HepG2 (cell line): ENCODE data around the gene CCNQ. TPM values are rescaled to one million over a fixed set of nuclear protein-coding genes. Genes with fewer than 3 reads are reported as not detected.
A peak's percentile ranks its signal among the peaks of the same experiment; 100 is the strongest.

Experiments
- GLI4 ChIP-seq: sonication (generic); formaldehyde crosslinking; IDR thresholded peaks from 2 replicates; pipeline ENCODE4 v1.5.1; 2020; ENCODE audit warnings: missing genetic modification reagents, mild to moderate bottlenecking, moderate library complexity, borderline replicate concordance
- HNF4G ChIP-seq, 2 experiments: sonication (generic) in 1 of 2; formaldehyde crosslinking in 1 of 2; IDR thresholded peaks; 2 replicates each; pipeline versions ENCODE4 v1.4.0 to v1.6.1; 2011 to 2020; ENCODE audit warnings: borderline replicate concordance in 2 of 2, low read depth in 2 of 2, mild to moderate bottlenecking in 2 of 2, low read length in 1 of 2, missing genetic modification reagents in 1 of 2, moderate library complexity in 1 of 2
- KLF16 ChIP-seq, 2 experiments: sonication (generic) in 1 of 2; formaldehyde crosslinking in 1 of 2; IDR thresholded peaks; 2 replicates each; pipeline versions ENCODE4 v1.6.1 to v1.8.0; 2016 to 2023; ENCODE audit warnings: missing genetic modification reagents in 2 of 2, missing compliant biosample characterization in 1 of 2
- NBN ChIP-seq: fragments of 450-650 bp; conservative IDR thresholded peaks from 2 replicates; pipeline ENCODE4 v1.6.1; 2017
- NFRKB ChIP-seq: fragments of 450-650 bp; IDR thresholded peaks from 2 replicates; pipeline ENCODE4 v1.6.1; 2017
- POLR2A ChIP-seq, 2 experiments: IDR thresholded peaks; 2 replicates each; pipeline ENCODE4 v1.6.1; 2011; ENCODE audit warnings: low read depth in 2 of 2, low read length in 2 of 2, mild to moderate bottlenecking in 1 of 2, moderate library complexity in 1 of 2; ENCODE audit not compliant: insufficient read depth in 1 of 2
- PRPF4 ChIP-seq: fragments of 200-400 bp; formaldehyde crosslinking; IDR thresholded peaks from 2 replicates; pipeline ENCODE4 v1.6.1; 2016; ENCODE audit warnings: low read length, low read depth; ENCODE audit not compliant: poor library complexity, severe bottlenecking
- RELA ChIP-seq: sonication (generic); formaldehyde crosslinking; IDR thresholded peaks from 2 replicates; pipeline ENCODE4 v1.4.0; 2020; ENCODE audit warnings: missing genetic modification reagents
- SP5 ChIP-seq: IDR thresholded peaks from 2 replicates; pipeline ENCODE4 v1.6.1; 2016; ENCODE audit warnings: low read depth, borderline replicate concordance
- ZNF234 ChIP-seq: sonication (generic); formaldehyde crosslinking; conservative IDR thresholded peaks from 2 replicates; pipeline ENCODE4 v1.5.1; 2020; ENCODE audit warnings: mild to moderate bottlenecking, missing genetic modification reagents
- ZNF354B ChIP-seq: sonication (generic); formaldehyde crosslinking; IDR thresholded peaks from 2 replicates; pipeline ENCODE4 v1.8.0; 2022; ENCODE audit warnings: mild to moderate bottlenecking, missing genetic modification reagents
- ZNF775 ChIP-seq: sonication (generic); formaldehyde crosslinking; IDR thresholded peaks from 2 replicates; pipeline ENCODE4 v1.4.0; 2020; ENCODE audit warnings: missing genetic modification reagents, mild to moderate bottlenecking, moderate library complexity, borderline replicate concordance
- polyA plus RNA-seq, 8 experiments: library from polyadenylated mRNA; depleted of rRNA in 3 of 8; stranded (reverse) in 7 of 8; unstranded in 1 of 8; fragments of >200 nt; fragmentation: Illumina TruSeq in 4 of 8; extraction: Trizol in 4 of 8; gene quantifications; 2 replicates each; pipeline versions ENCODE4 v1.2.1 to v1.2.3, GENCODE V29; 2011 to 2016; ENCODE audit warnings: low read depth in 4 of 8, missing spikeins in 1 of 8, mixed read lengths in 1 of 8; ENCODE audit not compliant: insufficient read depth in 1 of 8
- total RNA-seq, 5 experiments: library from RNA; depleted of rRNA; stranded (reverse); fragments of >200 nt; fragmentation: Illumina TruSeq; extraction: Trizol; gene quantifications; 2 replicates each; pipeline ENCODE4 v1.2.3, GENCODE V29; 2016; ENCODE audit warnings: low read depth in 1 of 5
- TF ChIP-seq, protein P1 (sequence below): sonication (generic); formaldehyde crosslinking; IDR thresholded peaks from 2 replicates; pipeline ENCODE4 v1.4.0; 2020; ENCODE audit warnings: missing genetic modification reagents, borderline replicate concordance
- TF ChIP-seq, protein P2 (sequence below): fragments of 450-650 bp; IDR thresholded peaks from 2 replicates; pipeline ENCODE4 v1.6.1; 2017
- TF ChIP-seq, protein P3 (sequence below): fragments of 450-650 bp; IDR thresholded peaks from 2 replicates; pipeline ENCODE4 v1.6.1; 2016
- TF ChIP-seq, protein P4 (sequence below): sonication (generic); formaldehyde crosslinking; IDR thresholded peaks from 2 replicates; pipeline ENCODE4 v1.8.0; 2023; ENCODE audit warnings: mild to moderate bottlenecking, missing genetic modification reagents
- TF ChIP-seq, protein P5 (sequence below): sonication (generic); formaldehyde crosslinking; IDR thresholded peaks from 2 replicates; pipeline ENCODE4 v1.9.0; 2021; ENCODE audit warnings: missing genetic modification reagents, borderline replicate concordance
- TF ChIP-seq, protein P6 (sequence below): IDR thresholded peaks from 2 replicates; pipeline ENCODE4 v1.6.1; 2016; ENCODE audit warnings: low read depth, missing genetic modification reagents, missing compliant biosample characterization

The CCNQ gene
- total and polyA plus RNA-seq, 2 of the 13 experiments (the other 11 are each of a cell fraction or from before 2014, with no cell fraction given): 15.0 to 25.5 TPM

DNA sequence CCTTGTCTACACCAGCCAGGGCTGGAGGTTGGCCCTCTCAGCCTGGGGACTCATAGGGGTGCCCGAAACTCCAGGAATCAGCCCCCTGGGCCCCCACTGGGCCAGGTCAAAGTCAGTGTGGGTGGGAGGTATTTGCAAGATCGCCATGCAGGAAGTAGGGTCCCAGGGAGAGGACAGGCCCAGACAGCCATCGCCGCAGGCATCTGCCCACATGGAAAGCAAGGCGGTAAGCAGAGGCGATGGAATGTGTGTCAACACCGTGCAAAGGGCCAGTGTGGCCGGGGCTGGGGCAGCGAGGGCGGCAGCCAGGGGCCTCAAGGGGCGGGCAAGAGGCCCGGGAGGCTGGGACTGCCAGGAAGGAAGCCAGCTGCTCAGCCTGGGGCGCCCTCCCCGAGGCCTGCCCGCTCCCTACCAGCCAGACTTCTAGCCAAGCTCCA is 28.8 kb upstream of the CCNQ start (continued):
- TF ChIP-seq, protein P1, sequence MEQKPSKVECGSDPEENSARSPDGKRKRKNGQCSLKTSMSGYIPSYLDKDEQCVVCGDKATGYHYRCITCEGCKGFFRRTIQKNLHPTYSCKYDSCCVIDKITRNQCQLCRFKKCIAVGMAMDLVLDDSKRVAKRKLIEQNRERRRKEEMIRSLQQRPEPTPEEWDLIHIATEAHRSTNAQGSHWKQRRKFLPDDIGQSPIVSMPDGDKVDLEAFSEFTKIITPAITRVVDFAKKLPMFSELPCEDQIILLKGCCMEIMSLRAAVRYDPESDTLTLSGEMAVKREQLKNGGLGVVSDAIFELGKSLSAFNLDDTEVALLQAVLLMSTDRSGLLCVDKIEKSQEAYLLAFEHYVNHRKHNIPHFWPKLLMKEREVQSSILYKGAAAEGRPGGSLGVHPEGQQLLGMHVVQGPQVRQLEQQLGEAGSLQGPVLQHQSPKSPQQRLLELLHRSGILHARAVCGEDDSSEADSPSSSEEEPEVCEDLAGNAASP (CRISPR knock-in tag): peak; percentile 72; the same call in 1 of the 2 replicates
- no peak for TF ChIP-seq HNF4G (IDR thresholded peaks at IDR 0.05; ENCODE audit: borderline replicate concordance, low read depth, low read length)
- TF ChIP-seq HNF4G (CRISPR knock-in tag; IDR thresholded peaks at IDR 0.05; ENCODE audit: borderline replicate concordance, low read depth): peak; percentile 36; the same call in 1 of the 2 replicates
- TF ChIP-seq, protein P2, sequence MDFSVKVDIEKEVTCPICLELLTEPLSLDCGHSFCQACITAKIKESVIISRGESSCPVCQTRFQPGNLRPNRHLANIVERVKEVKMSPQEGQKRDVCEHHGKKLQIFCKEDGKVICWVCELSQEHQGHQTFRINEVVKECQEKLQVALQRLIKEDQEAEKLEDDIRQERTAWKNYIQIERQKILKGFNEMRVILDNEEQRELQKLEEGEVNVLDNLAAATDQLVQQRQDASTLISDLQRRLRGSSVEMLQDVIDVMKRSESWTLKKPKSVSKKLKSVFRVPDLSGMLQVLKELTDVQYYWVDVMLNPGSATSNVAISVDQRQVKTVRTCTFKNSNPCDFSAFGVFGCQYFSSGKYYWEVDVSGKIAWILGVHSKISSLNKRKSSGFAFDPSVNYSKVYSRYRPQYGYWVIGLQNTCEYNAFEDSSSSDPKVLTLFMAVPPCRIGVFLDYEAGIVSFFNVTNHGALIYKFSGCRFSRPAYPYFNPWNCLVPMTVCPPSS: no peak
- no peak for TF ChIP-seq ZNF234 (CRISPR knock-in tag)
- no peak for TF ChIP-seq NFRKB
- no peak for TF ChIP-seq PRPF4
- TF ChIP-seq, protein P3, sequence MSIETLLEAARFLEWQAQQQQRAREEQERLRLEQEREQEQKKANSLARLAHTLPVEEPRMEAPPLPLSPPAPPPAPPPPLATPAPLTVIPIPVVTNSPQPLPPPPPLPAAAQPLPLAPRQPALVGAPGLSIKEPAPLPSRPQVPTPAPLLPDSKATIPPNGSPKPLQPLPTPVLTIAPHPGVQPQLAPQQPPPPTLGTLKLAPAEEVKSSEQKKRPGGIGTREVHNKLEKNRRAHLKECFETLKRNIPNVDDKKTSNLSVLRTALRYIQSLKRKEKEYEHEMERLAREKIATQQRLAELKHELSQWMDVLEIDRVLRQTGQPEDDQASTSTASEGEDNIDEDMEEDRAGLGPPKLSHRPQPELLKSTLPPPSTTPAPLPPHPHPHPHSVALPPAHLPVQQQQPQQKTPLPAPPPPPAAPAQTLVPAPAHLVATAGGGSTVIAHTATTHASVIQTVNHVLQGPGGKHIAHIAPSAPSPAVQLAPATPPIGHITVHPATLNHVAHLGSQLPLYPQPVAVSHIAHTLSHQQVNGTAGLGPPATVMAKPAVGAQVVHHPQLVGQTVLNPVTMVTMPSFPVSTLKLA: no peak
- TF ChIP-seq, protein P4, sequence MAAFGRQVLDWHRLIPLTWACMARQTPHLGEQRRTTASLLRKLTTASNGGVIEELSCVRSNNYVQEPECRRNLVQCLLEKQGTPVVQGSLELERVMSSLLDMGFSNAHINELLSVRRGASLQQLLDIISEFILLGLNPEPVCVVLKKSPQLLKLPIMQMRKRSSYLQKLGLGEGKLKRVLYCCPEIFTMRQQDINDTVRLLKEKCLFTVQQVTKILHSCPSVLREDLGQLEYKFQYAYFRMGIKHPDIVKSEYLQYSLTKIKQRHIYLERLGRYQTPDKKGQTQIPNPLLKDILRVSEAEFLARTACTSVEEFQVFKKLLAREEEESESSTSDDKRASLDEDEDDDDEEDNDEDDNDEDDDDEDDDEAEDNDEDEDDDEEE: no peak
- TF ChIP-seq, protein P5, sequence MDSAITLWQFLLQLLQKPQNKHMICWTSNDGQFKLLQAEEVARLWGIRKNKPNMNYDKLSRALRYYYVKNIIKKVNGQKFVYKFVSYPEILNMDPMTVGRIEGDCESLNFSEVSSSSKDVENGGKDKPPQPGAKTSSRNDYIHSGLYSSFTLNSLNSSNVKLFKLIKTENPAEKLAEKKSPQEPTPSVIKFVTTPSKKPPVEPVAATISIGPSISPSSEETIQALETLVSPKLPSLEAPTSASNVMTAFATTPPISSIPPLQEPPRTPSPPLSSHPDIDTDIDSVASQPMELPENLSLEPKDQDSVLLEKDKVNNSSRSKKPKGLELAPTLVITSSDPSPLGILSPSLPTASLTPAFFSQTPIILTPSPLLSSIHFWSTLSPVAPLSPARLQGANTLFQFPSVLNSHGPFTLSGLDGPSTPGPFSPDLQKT (CRISPR knock-in tag): no peak
- TF ChIP-seq RELA (CRISPR knock-in tag): 0 out of 2 replicates have a peak, but pooled peaks have one; percentile 32
- no peak for TF ChIP-seq GLI4 (CRISPR knock-in tag)
- peak in 1 of 2 experiments; percentile 63; a peak in 1 of 4 replicates for TF ChIP-seq KLF16 (CRISPR knock-in tag; IDR thresholded peaks at IDR 0.05)
- TF ChIP-seq ZNF775: no peak
- 0 out of 2 replicates have a peak, but pooled peaks have one; percentile 46 for TF ChIP-seq ZNF354B (CRISPR knock-in tag)
- peak; percentile 87 for TF ChIP-seq SP5 (CRISPR knock-in tag)
- no peak for TF ChIP-seq NBN
- peak in 1 of 2 experiments; percentile 66; a peak in 1 of 4 replicates for TF ChIP-seq POLR2A (IDR thresholded peaks at IDR 0.05; ENCODE audit: insufficient read depth in 1 of 2, low read depth in 2 of 2, low read length in 2 of 2)
- TF ChIP-seq, protein P6, sequence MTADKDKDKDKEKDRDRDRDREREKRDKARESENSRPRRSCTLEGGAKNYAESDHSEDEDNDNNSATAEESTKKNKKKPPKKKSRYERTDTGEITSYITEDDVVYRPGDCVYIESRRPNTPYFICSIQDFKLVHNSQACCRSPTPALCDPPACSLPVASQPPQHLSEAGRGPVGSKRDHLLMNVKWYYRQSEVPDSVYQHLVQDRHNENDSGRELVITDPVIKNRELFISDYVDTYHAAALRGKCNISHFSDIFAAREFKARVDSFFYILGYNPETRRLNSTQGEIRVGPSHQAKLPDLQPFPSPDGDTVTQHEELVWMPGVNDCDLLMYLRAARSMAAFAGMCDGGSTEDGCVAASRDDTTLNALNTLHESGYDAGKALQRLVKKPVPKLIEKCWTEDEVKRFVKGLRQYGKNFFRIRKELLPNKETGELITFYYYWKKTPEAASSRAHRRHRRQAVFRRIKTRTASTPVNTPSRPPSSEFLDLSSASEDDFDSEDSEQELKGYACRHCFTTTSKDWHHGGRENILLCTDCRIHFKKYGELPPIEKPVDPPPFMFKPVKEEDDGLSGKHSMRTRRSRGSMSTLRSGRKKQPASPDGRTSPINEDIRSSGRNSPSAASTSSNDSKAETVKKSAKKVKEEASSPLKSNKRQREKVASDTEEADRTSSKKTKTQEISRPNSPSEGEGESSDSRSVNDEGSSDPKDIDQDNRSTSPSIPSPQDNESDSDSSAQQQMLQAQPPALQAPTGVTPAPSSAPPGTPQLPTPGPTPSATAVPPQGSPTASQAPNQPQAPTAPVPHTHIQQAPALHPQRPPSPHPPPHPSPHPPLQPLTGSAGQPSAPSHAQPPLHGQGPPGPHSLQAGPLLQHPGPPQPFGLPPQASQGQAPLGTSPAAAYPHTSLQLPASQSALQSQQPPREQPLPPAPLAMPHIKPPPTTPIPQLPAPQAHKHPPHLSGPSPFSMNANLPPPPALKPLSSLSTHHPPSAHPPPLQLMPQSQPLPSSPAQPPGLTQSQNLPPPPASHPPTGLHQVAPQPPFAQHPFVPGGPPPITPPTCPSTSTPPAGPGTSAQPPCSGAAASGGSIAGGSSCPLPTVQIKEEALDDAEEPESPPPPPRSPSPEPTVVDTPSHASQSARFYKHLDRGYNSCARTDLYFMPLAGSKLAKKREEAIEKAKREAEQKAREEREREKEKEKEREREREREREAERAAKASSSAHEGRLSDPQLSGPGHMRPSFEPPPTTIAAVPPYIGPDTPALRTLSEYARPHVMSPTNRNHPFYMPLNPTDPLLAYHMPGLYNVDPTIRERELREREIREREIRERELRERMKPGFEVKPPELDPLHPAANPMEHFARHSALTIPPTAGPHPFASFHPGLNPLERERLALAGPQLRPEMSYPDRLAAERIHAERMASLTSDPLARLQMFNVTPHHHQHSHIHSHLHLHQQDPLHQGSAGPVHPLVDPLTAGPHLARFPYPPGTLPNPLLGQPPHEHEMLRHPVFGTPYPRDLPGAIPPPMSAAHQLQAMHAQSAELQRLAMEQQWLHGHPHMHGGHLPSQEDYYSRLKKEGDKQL (CRISPR knock-in tag): peak; percentile 49; the same call in 1 of the 2 replicates
